SIG-M5 (cell line): Measurements from ENCODE around the gene PAXX.

ENCODE experiments used
- DNase-seq: peaks from one replicate; lab custom pipeline; 2025; lab: John Stamatoyannopoulos, UW

Gene PAXX

DNA sequence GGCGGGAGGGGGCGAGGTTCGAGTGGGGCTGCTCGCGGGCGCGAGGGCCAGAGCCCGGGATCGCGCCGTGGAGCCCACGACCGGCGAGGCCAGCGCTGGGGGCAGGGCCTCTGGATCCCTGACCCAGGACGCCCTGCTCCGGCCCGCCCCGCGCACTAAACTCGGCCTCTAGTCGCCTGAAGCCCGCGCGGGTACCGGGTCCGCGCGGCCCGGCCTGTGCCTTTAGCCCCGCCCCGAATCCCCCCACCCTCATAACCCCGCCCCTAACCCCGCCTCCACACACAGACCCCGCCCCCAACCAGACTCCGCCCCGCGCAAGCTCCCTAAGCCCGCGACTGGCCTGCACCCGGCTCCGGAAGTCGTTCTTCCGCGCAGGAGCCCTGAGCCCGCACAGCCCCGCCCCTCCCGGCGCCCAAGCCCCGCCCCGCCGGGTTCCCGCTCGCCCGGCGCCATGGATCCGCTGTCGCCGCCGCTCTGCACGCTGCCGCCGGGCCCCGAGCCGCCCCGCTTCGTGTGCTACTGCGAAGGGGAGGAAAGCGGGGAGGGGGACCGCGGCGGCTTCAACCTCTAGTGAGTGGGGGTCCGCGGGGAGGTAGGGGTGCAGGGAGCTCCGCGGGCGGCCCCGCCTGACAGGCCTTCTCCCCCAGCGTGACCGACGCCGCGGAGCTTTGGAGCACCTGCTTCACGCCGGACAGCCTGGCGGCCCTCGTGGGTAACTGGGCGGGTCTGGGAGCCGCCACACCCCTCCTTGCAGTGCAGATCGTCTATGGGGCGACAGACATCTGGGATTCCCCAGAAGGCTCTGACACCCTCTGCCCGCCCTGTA lies at the start of gene PAXX:
TSS of gene PAXX (plus strand) at position 430 of the 826 bp plus-strand sequence. CDS start at position 452, 22 bp downstream.
- no peak for DNase-seq

- DNase-seq: no peak
Measured at GRCh38 chr9:136942881-136943230, 49.4 kb upstream of the PAXX start.

GRCh38 chr9:136943291-136944211 lies 48.7 kb upstream of the PAXX start:
- DNase-seq: no peak

DNA sequence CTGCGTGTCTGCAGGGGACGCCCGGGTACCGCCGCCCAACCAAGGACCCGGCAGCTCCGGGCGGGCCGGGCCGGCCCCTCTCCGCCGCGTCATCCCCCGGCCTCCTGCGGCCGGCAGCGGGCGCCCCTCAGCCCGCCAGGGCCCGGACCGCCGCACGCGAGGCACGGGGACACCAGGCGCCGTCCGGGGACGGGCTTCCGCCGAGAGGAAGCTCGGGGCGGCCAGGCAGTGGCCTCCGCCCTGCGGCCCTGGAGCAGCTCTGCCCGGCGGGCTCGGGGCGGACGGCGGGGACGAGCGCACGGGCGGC lies 48.1 kb upstream of the PAXX start:
- DNase-seq: no peak

GRCh38 chr9:136944519-136945332 lies 47.5 kb upstream of the PAXX start, which contains the start of the genes C8G and FBXW5:
Gene C8G (plus strand): TSS chr9:136945243. CDS start chr9:136945321, 78 bp downstream.
Gene FBXW5 (minus strand): TSS chr9:136944738. CDS start chr9:136944083, 655 bp downstream.
- peak; percentile 5 for DNase-seq

GRCh38 chr9:136945333-136946227 lies 46.6 kb upstream of the PAXX start:
- no peak for DNase-seq

GRCh38 chr9:136946228-136947027 lies 45.8 kb upstream of the PAXX start:
- DNase-seq: no peak

GRCh38 chr9:136947028-136947891 lies 45.0 kb upstream of the PAXX start:
- DNase-seq: no peak

- DNase-seq: no peak
Measured at GRCh38 chr9:136947955-136948510, 44.2 kb upstream of the PAXX start.

GRCh38 chr9:136949239-136949816 lies 42.9 kb upstream of the PAXX start:
- DNase-seq: no peak

GRCh38 chr9:136949817-136950655 lies 42.2 kb upstream of the PAXX start:
- DNase-seq: no peak

DNA sequence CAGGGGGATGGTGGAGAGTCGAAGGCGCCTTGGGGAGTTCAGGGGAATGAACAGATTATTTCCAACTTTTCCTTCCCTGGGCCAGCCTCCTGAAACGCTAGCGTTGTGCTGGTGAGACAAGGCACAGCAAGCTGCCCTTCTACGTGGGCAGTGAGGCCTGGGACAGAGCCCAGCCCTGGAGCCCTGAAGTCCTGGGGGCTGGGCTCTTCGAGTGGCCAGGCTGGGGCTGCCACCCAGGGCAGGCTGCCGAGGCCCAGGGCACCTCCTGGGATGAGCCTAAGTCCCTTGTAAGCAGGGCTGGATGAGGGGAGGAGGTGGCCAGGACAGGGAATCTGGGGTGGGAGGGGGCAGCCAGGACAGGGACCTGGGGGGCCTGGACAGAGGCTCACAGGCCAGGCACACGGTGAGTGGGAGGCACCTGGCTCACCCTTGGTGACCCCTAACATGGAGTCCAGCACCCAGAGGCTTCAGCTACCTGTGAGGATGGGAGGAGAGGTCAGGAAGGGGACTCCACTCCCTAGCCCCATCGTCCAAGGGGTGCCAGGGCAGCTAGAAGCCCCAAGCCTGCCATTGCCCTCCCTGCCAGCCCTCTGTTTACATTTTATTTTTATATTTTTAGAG lies 41.5 kb upstream of the PAXX start:
- DNase-seq: no peak

DNA sequence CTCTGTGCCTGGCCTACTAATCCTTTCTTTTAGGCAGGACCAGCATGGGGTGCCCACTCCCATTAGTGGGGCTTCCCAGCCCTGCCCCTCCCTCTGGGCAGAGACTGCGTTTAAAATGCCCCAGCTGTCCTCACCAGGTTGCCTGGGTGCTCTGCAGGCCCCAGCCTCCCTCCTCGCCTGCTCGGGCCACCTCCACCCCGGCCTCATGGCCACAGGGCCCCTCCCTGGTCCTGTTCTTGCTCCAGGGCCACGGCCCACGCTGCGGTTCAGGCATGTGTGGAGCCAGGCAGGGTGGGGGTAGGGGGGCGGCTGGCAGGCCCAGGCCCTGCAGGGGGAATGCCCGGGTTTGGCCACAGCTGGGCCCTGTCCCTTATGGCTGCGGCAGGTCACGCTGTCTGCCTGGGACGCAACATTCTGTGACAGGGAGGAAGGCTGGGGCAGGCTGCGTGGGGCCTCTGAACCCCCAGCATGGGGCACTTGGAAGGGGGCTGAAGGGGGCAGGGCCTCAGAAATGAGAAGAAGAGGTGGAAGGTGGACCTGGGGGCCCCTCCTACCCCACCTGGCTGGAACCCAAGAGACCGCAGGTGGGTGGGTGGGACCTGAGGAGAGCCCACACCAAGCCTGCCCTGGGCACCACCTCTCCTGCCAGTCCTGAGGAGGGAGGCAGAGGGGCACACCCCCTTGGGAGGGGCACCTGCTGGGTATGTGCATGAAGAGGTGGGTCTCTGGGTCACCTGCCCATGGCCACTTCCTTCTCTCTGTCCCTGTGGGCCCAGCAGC lies 40.5 kb upstream of the PAXX start, which contains the start of gene LCN12:
TSS of gene LCN12 (plus strand) at position 733 of the 780 bp plus-strand sequence. CDS start 55 bp downstream, outside the sequence.
- no peak for DNase-seq

GRCh38 chr9:136952321-136952850 lies 39.8 kb upstream of the PAXX start:
- DNase-seq: no peak

DNA sequence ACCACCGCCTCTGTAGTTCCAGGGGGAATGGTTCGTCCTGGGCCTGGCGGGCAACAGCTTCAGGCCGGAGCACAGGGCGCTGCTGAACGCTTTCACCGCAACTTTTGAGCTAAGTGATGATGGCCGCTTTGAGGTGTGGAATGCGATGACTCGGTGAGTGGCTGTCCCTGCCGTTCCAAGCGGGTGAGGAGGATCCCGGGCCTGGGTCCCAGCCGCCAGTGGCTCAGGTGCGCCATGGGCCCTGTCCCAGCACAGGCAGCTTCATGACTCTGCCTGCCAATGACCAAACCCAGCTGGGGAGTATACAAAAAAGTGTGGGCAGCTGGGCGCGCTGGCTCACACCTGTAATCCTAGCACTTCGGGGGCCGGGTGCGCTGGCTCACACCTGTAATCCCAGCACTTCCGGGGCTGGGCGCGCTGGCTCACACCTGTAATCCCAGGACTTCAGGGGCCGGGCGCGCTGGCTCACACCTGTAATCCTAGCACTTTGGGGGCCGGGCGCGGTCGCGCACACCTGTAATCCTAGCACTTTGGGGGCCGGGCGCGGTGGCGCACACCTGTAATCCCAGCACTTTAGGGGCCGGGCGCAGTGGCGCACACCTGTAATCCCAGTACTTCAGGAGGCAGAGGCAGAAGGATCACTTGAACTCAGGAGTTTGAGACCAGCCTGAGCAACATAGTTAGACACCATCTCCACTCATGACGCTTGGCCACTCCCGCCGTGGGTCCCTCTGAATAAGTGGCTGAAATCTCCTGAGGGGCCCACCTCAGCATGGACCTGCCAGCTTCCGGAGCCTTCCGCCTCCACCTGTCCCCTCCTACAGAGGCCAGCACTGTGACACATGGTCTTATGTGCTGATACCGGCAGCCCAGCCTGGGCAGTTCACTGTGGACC lies 39.1 kb upstream of the PAXX start:
- DNase-seq: no peak
